ENCODE data around the gene PICALM.

DNA sequence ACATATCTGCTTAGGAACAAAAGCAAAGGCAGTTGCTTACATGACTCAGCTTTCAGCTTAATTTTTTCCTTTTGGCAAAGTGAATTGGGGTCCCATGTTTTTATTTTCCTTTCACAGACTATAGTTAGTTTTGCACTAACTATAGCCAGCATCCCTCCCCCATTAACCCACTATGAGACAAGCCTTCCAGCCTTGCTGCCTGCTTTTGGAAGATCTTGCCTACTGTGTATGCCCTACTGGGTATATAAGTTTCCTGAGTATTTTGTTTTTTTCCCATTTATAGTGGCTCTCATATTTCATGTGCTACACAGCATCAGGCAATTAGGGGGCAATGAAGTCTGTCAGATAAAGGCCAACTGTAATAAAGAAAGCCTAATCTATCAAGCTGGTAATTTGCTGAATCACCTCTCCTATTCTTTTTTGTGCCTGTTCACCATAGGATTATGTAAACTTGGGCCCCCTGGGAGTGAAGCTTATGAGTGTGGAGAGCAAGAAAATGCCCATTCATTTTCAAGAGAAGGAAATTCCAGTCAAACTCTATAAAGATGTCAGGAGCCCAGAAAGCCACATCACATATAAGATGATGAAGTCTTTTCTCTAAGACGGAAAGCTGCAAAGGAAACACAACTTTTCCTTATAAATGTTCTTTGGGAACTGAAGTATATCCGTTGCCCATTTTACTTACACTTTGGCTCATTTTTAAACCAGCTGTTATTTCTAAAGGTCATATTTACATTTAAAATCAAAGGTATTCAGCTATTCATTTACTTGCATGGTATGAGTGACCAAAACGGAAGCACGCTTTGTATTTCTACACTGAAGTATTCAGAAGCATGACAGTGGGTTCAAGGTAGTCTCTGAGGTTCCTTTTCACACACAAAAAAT is 149.7 kb downstream of the PICALM start:
- TF ChIP-seq, protein P1, sequence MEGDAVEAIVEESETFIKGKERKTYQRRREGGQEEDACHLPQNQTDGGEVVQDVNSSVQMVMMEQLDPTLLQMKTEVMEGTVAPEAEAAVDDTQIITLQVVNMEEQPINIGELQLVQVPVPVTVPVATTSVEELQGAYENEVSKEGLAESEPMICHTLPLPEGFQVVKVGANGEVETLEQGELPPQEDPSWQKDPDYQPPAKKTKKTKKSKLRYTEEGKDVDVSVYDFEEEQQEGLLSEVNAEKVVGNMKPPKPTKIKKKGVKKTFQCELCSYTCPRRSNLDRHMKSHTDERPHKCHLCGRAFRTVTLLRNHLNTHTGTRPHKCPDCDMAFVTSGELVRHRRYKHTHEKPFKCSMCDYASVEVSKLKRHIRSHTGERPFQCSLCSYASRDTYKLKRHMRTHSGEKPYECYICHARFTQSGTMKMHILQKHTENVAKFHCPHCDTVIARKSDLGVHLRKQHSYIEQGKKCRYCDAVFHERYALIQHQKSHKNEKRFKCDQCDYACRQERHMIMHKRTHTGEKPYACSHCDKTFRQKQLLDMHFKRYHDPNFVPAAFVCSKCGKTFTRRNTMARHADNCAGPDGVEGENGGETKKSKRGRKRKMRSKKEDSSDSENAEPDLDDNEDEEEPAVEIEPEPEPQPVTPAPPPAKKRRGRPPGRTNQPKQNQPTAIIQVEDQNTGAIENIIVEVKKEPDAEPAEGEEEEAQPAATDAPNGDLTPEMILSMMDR (conservative IDR thresholded peaks at IDR 0.05; ENCODE audit: low read depth, low read length): no peak
- TF ChIP-seq, protein P2, sequence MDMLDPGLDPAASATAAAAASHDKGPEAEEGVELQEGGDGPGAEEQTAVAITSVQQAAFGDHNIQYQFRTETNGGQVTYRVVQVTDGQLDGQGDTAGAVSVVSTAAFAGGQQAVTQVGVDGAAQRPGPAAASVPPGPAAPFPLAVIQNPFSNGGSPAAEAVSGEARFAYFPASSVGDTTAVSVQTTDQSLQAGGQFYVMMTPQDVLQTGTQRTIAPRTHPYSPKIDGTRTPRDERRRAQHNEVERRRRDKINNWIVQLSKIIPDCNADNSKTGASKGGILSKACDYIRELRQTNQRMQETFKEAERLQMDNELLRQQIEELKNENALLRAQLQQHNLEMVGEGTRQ (IDR thresholded peaks at IDR 0.05; ENCODE audit: low read depth, low read length): no peak
- no peak for TF ChIP-seq POLR2A (IDR thresholded peaks at IDR 0.05; ENCODE audit: low read depth, low read length)
- no peak for TF ChIP-seq SMC3 (IDR thresholded peaks at IDR 0.05; ENCODE audit: low read depth, low read length)
- no peak for TF ChIP-seq CEBPB (IDR thresholded peaks at IDR 0.05; ENCODE audit: low read depth, low read length)
- TF ChIP-seq MAZ (IDR thresholded peaks at IDR 0.05; ENCODE audit: borderline replicate concordance, low read depth, low read length): no peak
- TF ChIP-seq MAFK (IDR thresholded peaks at IDR 0.05; ENCODE audit: low read depth, low read length): no peak
- TF ChIP-seq MXI1 (IDR thresholded peaks at IDR 0.05; ENCODE audit: borderline replicate concordance, low read depth, low read length): no peak
- TF ChIP-seq RCOR1 (IDR thresholded peaks at IDR 0.05; ENCODE audit: insufficient replicate concordance, low read length): no peak
- no peak for TF ChIP-seq RAD21 (IDR thresholded peaks at IDR 0.05; ENCODE audit: low read length)
- no peak for TF ChIP-seq RFX5 (IDR thresholded peaks at IDR 0.05; ENCODE audit: low read depth, low read length)
- TF ChIP-seq, protein P3, sequence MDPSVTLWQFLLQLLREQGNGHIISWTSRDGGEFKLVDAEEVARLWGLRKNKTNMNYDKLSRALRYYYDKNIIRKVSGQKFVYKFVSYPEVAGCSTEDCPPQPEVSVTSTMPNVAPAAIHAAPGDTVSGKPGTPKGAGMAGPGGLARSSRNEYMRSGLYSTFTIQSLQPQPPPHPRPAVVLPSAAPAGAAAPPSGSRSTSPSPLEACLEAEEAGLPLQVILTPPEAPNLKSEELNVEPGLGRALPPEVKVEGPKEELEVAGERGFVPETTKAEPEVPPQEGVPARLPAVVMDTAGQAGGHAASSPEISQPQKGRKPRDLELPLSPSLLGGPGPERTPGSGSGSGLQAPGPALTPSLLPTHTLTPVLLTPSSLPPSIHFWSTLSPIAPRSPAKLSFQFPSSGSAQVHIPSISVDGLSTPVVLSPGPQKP (IDR thresholded peaks at IDR 0.05; ENCODE audit: borderline replicate concordance, low read depth, low read length): no peak

Data from IMR-90 (cell line).